HepG2 (cell line): Measurements from ENCODE around the gene STK32B. TPM values are rescaled to one million over a fixed set of nuclear protein-coding genes. Genes with fewer than 3 reads are reported as not detected.

Source experiments
- ATAC-seq: fragments of 200-7000 bp; cut with Tn5 transposase; 3 replicates; pipeline ENCODE4 v1.9.1; 2020; ENCODE audit warnings: mild to moderate bottlenecking, moderate library complexity
- BruUV-seq: library from RNA; stranded (reverse); fragments of 400-500 nt; replicated peaks from 2 replicates; lab custom pipeline; 2021; lab: Mats Ljungman, UMichigan
- CTCF ChIA-PET: fragments of 300-600 bp; formaldehyde crosslinking; extraction: SDS; loops from one replicate; lab custom pipeline; 2021; ENCODE audit warnings: low total read pairs, inconsistent platforms, low intra/inter-chr PET ratio; lab: Yijun Ruan, JAX
- POLR2A ChIA-PET: fragments of 350-600 bp; sonication (Branson Sonifier 250); formaldehyde crosslinking; loops from one replicate; lab custom pipeline; 2020; ENCODE audit warnings: antibody characterized with exemption, inconsistent platforms; lab: Yijun Ruan, JAX
- DNase-seq: peaks from one replicate; pipeline ENCODE4 v3.0.0-alpha.2; 2015; ENCODE audit warnings: low spot score
- FAIRE-seq: peaks from 3 replicates; lab custom pipeline; 2011; peaks lifted over from hg19 to GRCh38; lab: Jason Lieb, UNC
- H2AFZ ChIP-seq: one replicate; pipeline ENCODE4 v1.6.1; 2011; ENCODE audit warnings: low read length, inconsistent platforms
- H3K27ac ChIP-seq: fragments of 300-600 bp; 3 replicates; pipeline ENCODE4 v1.8.0; 2011; ENCODE audit warnings: mixed run types, mild to moderate bottlenecking, mixed read lengths, low read length, inconsistent platforms; ENCODE audit not compliant: insufficient read depth; ENCODE audit errors: extremely low read length
- H3K27me3 ChIP-seq, 2 experiments: fragments of 200-600 bp in 1 of 2; 2 replicates in 1 of 2; 3 replicates in 1 of 2; pipeline versions ENCODE4 v1.6.0 to v1.8.0; 2011; ENCODE audit warnings: low read length in 2 of 2, mild to moderate bottlenecking in 2 of 2, moderate library complexity in 2 of 2, inconsistent platforms in 1 of 2; ENCODE audit not compliant: insufficient read depth in 2 of 2, control insufficient read depth in 1 of 2
- H3K36me3 ChIP-seq, 2 experiments: fragments of 200-600 bp in 1 of 2; replicated peaks in 1 of 2; 2 replicates in 1 of 2; 3 replicates in 1 of 2; pipeline versions ENCODE4 v1.5.1 to v1.8.0; 2011; ENCODE audit warnings: low read length in 2 of 2, inconsistent platforms in 1 of 2; ENCODE audit not compliant: insufficient read depth in 2 of 2, control insufficient read depth in 1 of 2
- H3K4me1 ChIP-seq: 2 replicates; pipeline ENCODE4 v1.5.1; 2012; ENCODE audit warnings: low read length, inconsistent platforms; ENCODE audit not compliant: insufficient read depth
- H3K4me2 ChIP-seq: 2 replicates; pipeline ENCODE4 v1.6.0; 2011; ENCODE audit warnings: low read depth, low read length, inconsistent platforms
- H3K4me3 ChIP-seq, 3 experiments: fragments of 200-600 bp in 1 of 3; sonication (generic), shearing (Covaris generic) in 1 of 3; replicated peaks in 1 of 3; 2 replicates each; pipeline ENCODE4 v1.5.1; 2011 to 2016; ENCODE audit warnings: low read length in 3 of 3, inconsistent platforms in 2 of 3, low read depth in 2 of 3, mild to moderate bottlenecking in 2 of 3, control low read depth in 1 of 3, mixed read lengths in 1 of 3; ENCODE audit not compliant: insufficient read depth in 1 of 3
- H3K79me2 ChIP-seq: one replicate; pipeline ENCODE4 v1.6.1; 2011; ENCODE audit warnings: low read length, inconsistent platforms; ENCODE audit not compliant: insufficient read depth
- H3K9ac ChIP-seq: 2 replicates; pipeline ENCODE4 v1.6.0; 2011; ENCODE audit warnings: mild to moderate bottlenecking, low read depth, low read length, inconsistent platforms; ENCODE audit not compliant: insufficient read depth
- H3K9me3 ChIP-seq: 2 replicates; pipeline ENCODE4 v1.5.1; 2012; ENCODE audit warnings: mild to moderate bottlenecking, low read length
- H4K20me1 ChIP-seq: 2 replicates; pipeline ENCODE4 v1.6.0; 2011; ENCODE audit warnings: inconsistent platforms, mild to moderate bottlenecking, low read length, moderate library complexity; ENCODE audit not compliant: insufficient read depth
- AKAP8 ChIP-seq: sonication (generic); formaldehyde crosslinking; IDR thresholded peaks from 2 replicates; pipeline ENCODE4 v1.5.1; 2020; ENCODE audit warnings: mild to moderate bottlenecking, missing genetic modification reagents
- HCFC1 ChIP-seq: fragments of 150-350 bp; IDR thresholded peaks from 2 replicates; pipeline ENCODE4 v1.6.1; 2014; ENCODE audit warnings: low read depth, low read length
- HDAC2 ChIP-seq: sonication (generic); formaldehyde crosslinking; IDR thresholded peaks from 2 replicates; pipeline ENCODE4 v1.4.0; 2020; ENCODE audit warnings: missing genetic modification reagents
- NCOA5 ChIP-seq: sonication (generic); formaldehyde crosslinking; IDR thresholded peaks from 2 replicates; pipeline ENCODE4 v1.4.0; 2020; ENCODE audit warnings: missing genetic modification reagents
- POGK ChIP-seq: sonication (generic); formaldehyde crosslinking; conservative IDR thresholded peaks from 2 replicates; pipeline ENCODE4 v1.8.0; 2022; ENCODE audit warnings: mild to moderate bottlenecking, moderate library complexity, missing genetic modification reagents
- RBFOX2 ChIP-seq: fragments of 200-400 bp; formaldehyde crosslinking; IDR thresholded peaks from 2 replicates; pipeline ENCODE4 v1.6.1; 2017; ENCODE audit warnings: low read depth, mild to moderate bottlenecking, low read length
- SALL1 ChIP-seq: sonication (generic); formaldehyde crosslinking; IDR thresholded peaks from 2 replicates; pipeline ENCODE4 v1.8.0; 2022; ENCODE audit warnings: mild to moderate bottlenecking, missing genetic modification reagents
- SKIL ChIP-seq: sonication (generic); formaldehyde crosslinking; IDR thresholded peaks from 2 replicates; pipeline ENCODE4 v1.8.0; 2022; ENCODE audit warnings: missing genetic modification reagents, mild to moderate bottlenecking, moderate library complexity, borderline replicate concordance
- XRCC5 ChIP-seq: fragments of 200-400 bp; formaldehyde crosslinking; optimal IDR thresholded peaks from 2 replicates; pipeline ENCODE3; 2017; ENCODE audit warnings: mild to moderate bottlenecking, low read length
- ZNF143 ChIP-seq: sonication (generic); formaldehyde crosslinking; IDR thresholded peaks from 2 replicates; pipeline ENCODE4 v1.4.0; 2020; ENCODE audit warnings: missing genetic modification reagents
- ZNF354B ChIP-seq: sonication (generic); formaldehyde crosslinking; IDR thresholded peaks from 2 replicates; pipeline ENCODE4 v1.8.0; 2022; ENCODE audit warnings: mild to moderate bottlenecking, missing genetic modification reagents
- ZNF414 ChIP-seq: sonication (generic); formaldehyde crosslinking; IDR thresholded peaks from 2 replicates; pipeline ENCODE4 v1.5.0; 2020; ENCODE audit warnings: missing genetic modification reagents
- WGBS: methylation state at CpG from one replicate; pipeline ENCODE4 v1.1.6; 2017; ENCODE audit warnings: low lambda C conversion rate; 5-methylcytosine and 5-hydroxymethylcytosine counted together
- in situ Hi-C: cut with HindIII; loops from 2 replicates; pipeline ENCODE4 v1.10.0; 2017; ENCODE audit warnings: low pct_unique_long_range_greater_than_20kb; ENCODE audit not compliant: extremely low pct_ligation_motif_present
- intact Hi-C: fragments of 100-400 bp; cut with micrococcal nuclease; formaldehyde crosslinking; loops from one replicate; pipeline ENCODE4 v1.10.0; 2022; ENCODE audit not compliant: unreplicated experiment
- polyA plus RNA-seq, 8 experiments: library from polyadenylated mRNA; depleted of rRNA in 3 of 8; stranded (reverse) in 7 of 8; unstranded in 1 of 8; fragments of >200 nt; fragmentation: Illumina TruSeq in 4 of 8; extraction: Trizol in 4 of 8; gene quantifications; 2 replicates each; pipeline versions ENCODE4 v1.2.1 to v1.2.3, GENCODE V29; 2011 to 2016; ENCODE audit warnings: low read depth in 4 of 8, missing spikeins in 1 of 8, mixed read lengths in 1 of 8; ENCODE audit not compliant: insufficient read depth in 1 of 8
- total RNA-seq, 5 experiments: library from RNA; depleted of rRNA; stranded (reverse); fragments of >200 nt; fragmentation: Illumina TruSeq; extraction: Trizol; gene quantifications; 2 replicates each; pipeline ENCODE4 v1.2.3, GENCODE V29; 2016; ENCODE audit warnings: low read depth in 1 of 5
- TF ChIP-seq, protein P1 (sequence below), 2 experiments: fragments of 450-650 bp in 1 of 2; sonication (generic) in 1 of 2; formaldehyde crosslinking; IDR thresholded peaks; 2 replicates each; pipeline versions ENCODE4 v1.5.0 to v1.8.0; 2020 to 2022; ENCODE audit warnings: mild to moderate bottlenecking in 1 of 2, missing genetic modification reagents in 1 of 2

STK32B gene
- total and polyA plus RNA-seq, 2 of the 13 experiments (the other 11 are each of a cell fraction or from before 2014, with no cell fraction given), result not detected

GRCh38 chr4:5237086-5237660, 185.9 kb downstream of the STK32B start:
- H4K20me1 ChIP-seq, result no peaks in the 10 kb centered on the region
- ChIA-PET POLR2A (no interaction called here), CTCF (no interaction called here)
- TF ChIP-seq SALL1 (CRISPR knock-in tag) (no peak), POGK (CRISPR knock-in tag) (no peak)
- no peaks in the 10 kb centered on the region for H3K4me1 ChIP-seq
- no peak overlapping the region for H2AFZ ChIP-seq
- DNase-seq (no peak), FAIRE-seq (no peak), ATAC-seq (no peak)
- H3K9ac ChIP-seq, result no peak overlapping the region
- no peaks in the 10 kb centered on the region for H3K9me3 ChIP-seq
- no TSS peak for BruUV-seq
- H3K27me3 ChIP-seq, result no peaks in the 10 kb centered on the region; a peak in 1 of 5 replicates
- H3K4me2 ChIP-seq, result no peak overlapping the region
- H3K79me2 ChIP-seq, result no peaks in the 10 kb centered on the region
- in situ Hi-C loops (no loop called here), intact Hi-C loops (no loop called here)
- no peak overlapping the region for H3K4me3 ChIP-seq
- H3K27ac ChIP-seq, result no peak overlapping the region
- WGBS, result 1% methylated on average over 3 of the region's 3 CpGs
- no peaks in the 10 kb centered on the region for H3K36me3 ChIP-seq

DNA sequence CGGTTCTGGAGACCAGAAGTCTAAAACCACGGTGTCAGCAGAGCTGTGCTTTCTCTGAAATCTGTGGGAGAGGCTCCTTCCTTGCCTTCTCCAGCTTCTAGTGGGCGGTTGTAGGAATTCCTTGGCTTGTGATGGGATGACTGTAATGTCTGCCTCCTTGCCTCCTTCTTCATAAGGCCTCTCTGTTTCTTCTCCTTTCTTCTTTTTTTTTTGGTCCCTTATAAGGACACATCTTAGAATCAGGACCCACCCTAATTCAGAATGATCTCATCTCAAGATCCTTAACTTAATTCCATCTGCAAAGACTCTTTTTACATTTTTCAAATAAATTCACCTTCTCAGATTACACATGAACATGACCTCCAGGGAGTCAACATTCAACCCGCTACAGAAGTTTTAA, 186.9 kb downstream of the STK32B start:
- intact Hi-C loops (no loop called here), in situ Hi-C loops (no loop called here)
- H3K9ac ChIP-seq, result no peak overlapping the region
- DNase-seq (no peak), ATAC-seq (no peak), FAIRE-seq (no peak)
- H3K79me2 ChIP-seq, result no peaks in the 10 kb centered on the region
- H3K9me3 ChIP-seq, result no peaks in the 10 kb centered on the region
- CTCF ChIA-PET, result no interaction called here
- H3K4me2 ChIP-seq, result no peak overlapping the region
- no peak overlapping the region for H3K27ac ChIP-seq
- H3K36me3 ChIP-seq, result no peaks in the 10 kb centered on the region
- no peaks in the 10 kb centered on the region for H3K4me1 ChIP-seq
- no peak overlapping the region for H3K4me3 ChIP-seq
- WGBS, result 0% methylated on average over 4 of the region's 4 CpGs
- no peak overlapping the region for H2AFZ ChIP-seq
- H3K27me3 ChIP-seq, result no peaks in the 10 kb centered on the region; a peak in 1 of 5 replicates
- BruUV-seq, result no TSS peak
- no peaks in the 10 kb centered on the region for H4K20me1 ChIP-seq
- POLR2A ChIA-PET, result no interaction called here
- no peak for TF ChIP-seq XRCC5
- no peak for TF ChIP-seq NCOA5 (CRISPR knock-in tag)
- TF ChIP-seq ZNF143 (CRISPR knock-in tag), result no peak
- no peak for TF ChIP-seq RBFOX2
- TF ChIP-seq, protein P1, sequence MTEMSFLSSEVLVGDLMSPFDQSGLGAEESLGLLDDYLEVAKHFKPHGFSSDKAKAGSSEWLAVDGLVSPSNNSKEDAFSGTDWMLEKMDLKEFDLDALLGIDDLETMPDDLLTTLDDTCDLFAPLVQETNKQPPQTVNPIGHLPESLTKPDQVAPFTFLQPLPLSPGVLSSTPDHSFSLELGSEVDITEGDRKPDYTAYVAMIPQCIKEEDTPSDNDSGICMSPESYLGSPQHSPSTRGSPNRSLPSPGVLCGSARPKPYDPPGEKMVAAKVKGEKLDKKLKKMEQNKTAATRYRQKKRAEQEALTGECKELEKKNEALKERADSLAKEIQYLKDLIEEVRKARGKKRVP (CRISPR knock-in tag; IDR thresholded peaks at IDR 0.05), result no peak
- no peak for TF ChIP-seq ZNF414
- TF ChIP-seq HDAC2 (CRISPR knock-in tag), result no peak
- TF ChIP-seq HCFC1, result no peak
- TF ChIP-seq ZNF354B (CRISPR knock-in tag), result no peak
- TF ChIP-seq AKAP8 (CRISPR knock-in tag), result no peak
- no peak for TF ChIP-seq SKIL (CRISPR knock-in tag)
